Measurements from ENCODE around the gene ARHGEF37.

ARHGEF37 gene

GRCh38 chr5:149552553-149553160 lies 28.6 kb upstream of the ARHGEF37 start:
- H2BK15ac ChIP-seq (ENCODE audit: low read depth, poor library complexity, severe bottlenecking) = no peak overlapping the region
- H3K27me3 ChIP-seq (ENCODE audit: control insufficient read depth in 1 of 2, insufficient read depth in 1 of 2, low read length in 2 of 2) = no peaks in the 10 kb centered on the region
- H3K36me3 ChIP-seq (ENCODE audit: control insufficient read depth in 1 of 2, insufficient read depth in 2 of 2, low read depth in 1 of 2, low read length in 2 of 2) = peaks cover 10 to 23% of the 10 kb centered on the region in 2 experiments
- no peak overlapping the region for H3K14ac ChIP-seq (ENCODE audit: low read length in 2 of 2)
- peak overlapping the region in 1 of 2 experiments; percentile 99 for H3K4me3 ChIP-seq (ENCODE audit: insufficient read depth in 1 of 2, low read depth in 1 of 2, low read length in 2 of 2)
- H3K23ac ChIP-seq (ENCODE audit: low read length in 2 of 2) = no peak overlapping the region
- H3K9me3 ChIP-seq (ENCODE audit: control insufficient read depth, low read length) = no peaks in the 10 kb centered on the region
- no peak overlapping the region for H2AFZ ChIP-seq (ENCODE audit: low read depth, low read length)
- peaks cover 5% of the 10 kb centered on the region for H3K4me1 ChIP-seq (ENCODE audit: control insufficient read depth, insufficient read depth, low read depth, low read length)
- H2BK120ac ChIP-seq (ENCODE audit: low read depth, low read length) = no peak overlapping the region
- no peak overlapping the region for H3K27ac ChIP-seq (ENCODE audit: low read length, poor library complexity, severe bottlenecking)
- H3K4ac ChIP-seq (ENCODE audit: low read depth in 1 of 2, low read length in 2 of 2) = no peak overlapping the region
- H4K8ac ChIP-seq (ENCODE audit: low read length) = no peak overlapping the region
- peaks cover 3% of the 10 kb centered on the region for H3K79me1 ChIP-seq (replicated peaks; ENCODE audit: low read length, poor library complexity, severe bottlenecking)
- H4K91ac ChIP-seq (ENCODE audit: low read length) = peak overlapping the region; percentile 58
- DNase-seq = no peak
- no peak overlapping the region for H3K18ac ChIP-seq (ENCODE audit: low read depth in 1 of 2, low read length in 2 of 2)
- WGBS = 79% methylated on average over 18 of the region's 18 CpGs
- H2BK5ac ChIP-seq (ENCODE audit: low read depth, low read length, poor library complexity, severe bottlenecking) = no peak overlapping the region
- H3K9ac ChIP-seq (ENCODE audit: low read length) = peak overlapping the region; percentile 100
- no peak overlapping the region for H2AK5ac ChIP-seq (ENCODE audit: low read length, severe bottlenecking)
- H3K4me2 ChIP-seq (ENCODE audit: low read length, poor library complexity, severe bottlenecking) = no peak overlapping the region
- no peak overlapping the region for H2BK12ac ChIP-seq (ENCODE audit: low read length in 2 of 2)

- H3K14ac ChIP-seq (ENCODE audit: low read length in 2 of 2) = no peak overlapping the region
- WGBS = 61% methylated on average over 2 of the region's 2 CpGs
- peak; percentile 60 for DNase-seq
These were observed 21.6 kb upstream of the ARHGEF37 start for GRCh38 chr5:149559706-149560105.

GRCh38 chr5:149561848-149562247 lies 19.4 kb upstream of the ARHGEF37 start:
- no peak overlapping the region for H3K4me2 ChIP-seq (ENCODE audit: low read length, poor library complexity, severe bottlenecking)
- peak overlapping the region; percentile 11 to 46 for H3K18ac ChIP-seq (ENCODE audit: low read depth in 1 of 2, low read length in 2 of 2)
- whole genome bisulfite sequencing = 10% methylated on average over 2 of the region's 2 CpGs

More at GRCh38 chr5:149559706-149560105, 21.6 kb upstream of the ARHGEF37 start:
- H3K9me3 ChIP-seq (ENCODE audit: control insufficient read depth, low read length) = no peaks in the 10 kb centered on the region
- no peak overlapping the region for H3K4me3 ChIP-seq (ENCODE audit: insufficient read depth in 1 of 2, low read depth in 1 of 2, low read length in 2 of 2)
- no peak overlapping the region for H4K8ac ChIP-seq (ENCODE audit: low read length)
- H3K27ac ChIP-seq (ENCODE audit: low read length, poor library complexity, severe bottlenecking) = no peak overlapping the region
- H3K4me1 ChIP-seq (ENCODE audit: control insufficient read depth, insufficient read depth, low read depth, low read length) = peaks cover 4% of the 10 kb centered on the region
- no peak overlapping the region for H3K23ac ChIP-seq (ENCODE audit: low read length in 2 of 2)
- H2AK5ac ChIP-seq (ENCODE audit: low read length, severe bottlenecking) = no peak overlapping the region
- H3K9ac ChIP-seq (ENCODE audit: low read length) = peak overlapping the region; percentile 86
- H4K91ac ChIP-seq (ENCODE audit: low read length) = no peak overlapping the region
- no peak overlapping the region for H2BK120ac ChIP-seq (ENCODE audit: low read depth, low read length)
- H3K4ac ChIP-seq (ENCODE audit: low read depth in 1 of 2, low read length in 2 of 2) = no peak overlapping the region
- no peak overlapping the region for H2AFZ ChIP-seq (ENCODE audit: low read depth, low read length)
- H2BK5ac ChIP-seq (ENCODE audit: low read depth, low read length, poor library complexity, severe bottlenecking) = no peak overlapping the region
- H3K27me3 ChIP-seq (ENCODE audit: control insufficient read depth in 1 of 2, insufficient read depth in 1 of 2, low read length in 2 of 2) = no peaks in the 10 kb centered on the region
- no peaks in the 10 kb centered on the region for H3K79me1 ChIP-seq (replicated peaks; ENCODE audit: low read length, poor library complexity, severe bottlenecking)
- no peaks in the 10 kb centered on the region for H3K36me3 ChIP-seq (ENCODE audit: control insufficient read depth in 1 of 2, insufficient read depth in 2 of 2, low read depth in 1 of 2, low read length in 2 of 2)
- H3K4me2 ChIP-seq (ENCODE audit: low read length, poor library complexity, severe bottlenecking) = no peak overlapping the region
- H2BK12ac ChIP-seq (ENCODE audit: low read length in 2 of 2) = no peak overlapping the region
- H2BK15ac ChIP-seq (ENCODE audit: low read depth, poor library complexity, severe bottlenecking) = no peak overlapping the region
- H3K18ac ChIP-seq (ENCODE audit: low read depth in 1 of 2, low read length in 2 of 2) = no peak overlapping the region

GRCh38 chr5:149563466-149563865 lies 17.8 kb upstream of the ARHGEF37 start:
- H3K4me1 ChIP-seq (ENCODE audit: control insufficient read depth, insufficient read depth, low read depth, low read length) = peaks cover 4% of the 10 kb centered on the region
- H3K23ac ChIP-seq (ENCODE audit: low read length in 2 of 2) = no peak overlapping the region
- H3K4me3 ChIP-seq (ENCODE audit: insufficient read depth in 1 of 2, low read depth in 1 of 2, low read length in 2 of 2) = no peak overlapping the region
- H3K14ac ChIP-seq (ENCODE audit: low read length in 2 of 2) = no peak overlapping the region
- no peak overlapping the region for H2AFZ ChIP-seq (ENCODE audit: low read depth, low read length)
- H3K79me1 ChIP-seq (replicated peaks; ENCODE audit: low read length, poor library complexity, severe bottlenecking) = no peaks in the 10 kb centered on the region
- DNase-seq = peak; percentile 69
- H2BK120ac ChIP-seq (ENCODE audit: low read depth, low read length) = no peak overlapping the region
- no peaks in the 10 kb centered on the region for H3K27me3 ChIP-seq (ENCODE audit: control insufficient read depth in 1 of 2, insufficient read depth in 1 of 2, low read length in 2 of 2)
- peak overlapping the region in 1 of 2 experiments; percentile 96 for H2BK12ac ChIP-seq (ENCODE audit: low read length in 2 of 2)
- peak overlapping the region; percentile 73 for H3K9ac ChIP-seq (ENCODE audit: low read length)
- no peak overlapping the region for H2BK5ac ChIP-seq (ENCODE audit: low read depth, low read length, poor library complexity, severe bottlenecking)
- no CpG with 5 or more reads among the region's 2 CpGs for WGBS
- H3K4me2 ChIP-seq (ENCODE audit: low read length, poor library complexity, severe bottlenecking) = no peak overlapping the region
- H3K9me3 ChIP-seq (ENCODE audit: control insufficient read depth, low read length) = no peaks in the 10 kb centered on the region
- no peaks in the 10 kb centered on the region for H3K36me3 ChIP-seq (ENCODE audit: control insufficient read depth in 1 of 2, insufficient read depth in 2 of 2, low read depth in 1 of 2, low read length in 2 of 2)
- H2AK5ac ChIP-seq (ENCODE audit: low read length, severe bottlenecking) = no peak overlapping the region
- no peak overlapping the region for H4K8ac ChIP-seq (ENCODE audit: low read length)
- H3K18ac ChIP-seq (ENCODE audit: low read depth in 1 of 2, low read length in 2 of 2) = peak overlapping the region in 1 of 2 experiments; percentile 91
- no peak overlapping the region for H2BK15ac ChIP-seq (ENCODE audit: low read depth, poor library complexity, severe bottlenecking)
- no peak overlapping the region for H4K91ac ChIP-seq (ENCODE audit: low read length)
- H3K4ac ChIP-seq (ENCODE audit: low read depth in 1 of 2, low read length in 2 of 2) = peak overlapping the region in 1 of 2 experiments; percentile 84
- H3K27ac ChIP-seq (ENCODE audit: low read length, poor library complexity, severe bottlenecking) = peak overlapping the region; percentile 95

More at GRCh38 chr5:149561848-149562247, 19.4 kb upstream of the ARHGEF37 start:
- H2BK5ac ChIP-seq (ENCODE audit: low read depth, low read length, poor library complexity, severe bottlenecking) = peak overlapping the region; percentile 46
- H4K91ac ChIP-seq (ENCODE audit: low read length) = no peak overlapping the region
- H3K23ac ChIP-seq (ENCODE audit: low read length in 2 of 2) = no peak overlapping the region
- H3K36me3 ChIP-seq (ENCODE audit: control insufficient read depth in 1 of 2, insufficient read depth in 2 of 2, low read depth in 1 of 2, low read length in 2 of 2) = no peaks in the 10 kb centered on the region
- H3K79me1 ChIP-seq (replicated peaks; ENCODE audit: low read length, poor library complexity, severe bottlenecking) = no peaks in the 10 kb centered on the region
- H2AK5ac ChIP-seq (ENCODE audit: low read length, severe bottlenecking) = no peak overlapping the region
- H2AFZ ChIP-seq (ENCODE audit: low read depth, low read length) = no peak overlapping the region
- no peak overlapping the region for H4K8ac ChIP-seq (ENCODE audit: low read length)
- H2BK12ac ChIP-seq (ENCODE audit: low read length in 2 of 2) = peak overlapping the region in 1 of 2 experiments; percentile 10
- peak overlapping the region; percentile 54 for H2BK120ac ChIP-seq (ENCODE audit: low read depth, low read length)
- no peak overlapping the region for H3K14ac ChIP-seq (ENCODE audit: low read length in 2 of 2)
- H3K4me1 ChIP-seq (ENCODE audit: control insufficient read depth, insufficient read depth, low read depth, low read length) = peaks cover 4% of the 10 kb centered on the region
- H3K27me3 ChIP-seq (ENCODE audit: control insufficient read depth in 1 of 2, insufficient read depth in 1 of 2, low read length in 2 of 2) = no peaks in the 10 kb centered on the region
- H3K27ac ChIP-seq (ENCODE audit: low read length, poor library complexity, severe bottlenecking) = peak overlapping the region; percentile 95
- DNase-seq = peak; percentile 97
- H3K9me3 ChIP-seq (ENCODE audit: control insufficient read depth, low read length) = no peaks in the 10 kb centered on the region
- H3K4me3 ChIP-seq (ENCODE audit: insufficient read depth in 1 of 2, low read depth in 1 of 2, low read length in 2 of 2) = peak overlapping the region in 1 of 2 experiments; percentile 57
- H3K9ac ChIP-seq (ENCODE audit: low read length) = peak overlapping the region; percentile 86
- H3K4ac ChIP-seq (ENCODE audit: low read depth in 1 of 2, low read length in 2 of 2) = peak overlapping the region in 1 of 2 experiments; percentile 47
- H2BK15ac ChIP-seq (ENCODE audit: low read depth, poor library complexity, severe bottlenecking) = no peak overlapping the region

Data from mesenchymal stem cell (in vitro differentiated cells and primary cell).